HG02943 (cell line): Measurements from ENCODE around the gene PSG11.
"Not testable (repeated sequence)": the region's sequence is repeated elsewhere in the genome, so short reads cannot be mapped to it uniquely, and the experiment has no call there.

Experiments used
- ATAC-seq: cut with Tn5 transposase; IDR thresholded peaks from one replicate; pipeline ENCODE4 v1.9.1; 2021; ENCODE audit warnings: mild to moderate bottlenecking, low read depth, moderate library complexity; ENCODE audit not compliant: unreplicated experiment

PSG11 gene

GRCh38 chr19:43026369-43026768 lies at the start of gene PSG11:
TSS of gene PSG11 (minus strand) at chr19:43026469. CDS start at chr19:43026372, 97 bp downstream.
- ATAC-seq = not testable (repeated sequence)

GRCh38 chr19:43062418-43062817 lies 36.1 kb upstream of the PSG11 start:
- ATAC-seq = not testable (repeated sequence)

GRCh38 chr19:43061326-43061725 lies 35.1 kb upstream of the PSG11 start:
- not testable (repeated sequence) for ATAC-seq

GRCh38 chr19:43060254-43060653 lies 34.0 kb upstream of the PSG11 start:
- not testable (repeated sequence) for ATAC-seq

GRCh38 chr19:43059482-43059881 lies 33.2 kb upstream of the PSG11 start:
- ATAC-seq = not testable (repeated sequence)

- not testable (repeated sequence) for ATAC-seq
Measured at GRCh38 chr19:43058440-43058839, 32.2 kb upstream of the PSG11 start.

- not testable (repeated sequence) for ATAC-seq
Measured at GRCh38 chr19:43047966-43048365, 21.7 kb upstream of the PSG11 start.

- not testable (repeated sequence) for ATAC-seq
Measured at GRCh38 chr19:43046578-43046977, 20.3 kb upstream of the PSG11 start.

- not testable (repeated sequence) for ATAC-seq
Measured at GRCh38 chr19:43043492-43044180, 17.4 kb upstream of the PSG11 start.

- ATAC-seq = not testable (repeated sequence)
Measured at GRCh38 chr19:43031645-43032044, 5.4 kb upstream of the PSG11 start.

GRCh38 chr19:43028866-43029265 lies 2.6 kb upstream of the PSG11 start:
- no peak for ATAC-seq

- not testable (repeated sequence) for ATAC-seq
Measured at GRCh38 chr19:43027985-43028384, 1.7 kb upstream of the PSG11 start.

GRCh38 chr19:43027061-43027460 lies 792 bp upstream of the PSG11 start:
- ATAC-seq = not testable (repeated sequence)

- ATAC-seq = not testable (repeated sequence)
Measured at GRCh38 chr19:43022098-43022497, 4.2 kb downstream of the PSG11 start.

GRCh38 chr19:43021629-43022028 lies 4.6 kb downstream of the PSG11 start:
- ATAC-seq = not testable (repeated sequence)

- not testable (repeated sequence) for ATAC-seq
Measured at GRCh38 chr19:43019588-43019987, 6.7 kb downstream of the PSG11 start.

GRCh38 chr19:43005841-43006240 lies 20.4 kb downstream of the PSG11 start:
- ATAC-seq = not testable (repeated sequence)

GRCh38 chr19:43004846-43005245 lies 21.4 kb downstream of the PSG11 start:
- not testable (repeated sequence) for ATAC-seq

GRCh38 chr19:43003634-43004033 lies 22.6 kb downstream of the PSG11 start:
- not testable (repeated sequence) for ATAC-seq

GRCh38 chr19:43002948-43003347 lies 23.3 kb downstream of the PSG11 start:
- not testable (repeated sequence) for ATAC-seq

GRCh38 chr19:42996161-42996560 lies 30.1 kb downstream of the PSG11 start:
- ATAC-seq = not testable (repeated sequence)

GRCh38 chr19:42992029-42992604 lies 34.2 kb downstream of the PSG11 start:
- not testable (repeated sequence) for ATAC-seq
